ENCODE measurements around the gene ZNF440.

DNA sequence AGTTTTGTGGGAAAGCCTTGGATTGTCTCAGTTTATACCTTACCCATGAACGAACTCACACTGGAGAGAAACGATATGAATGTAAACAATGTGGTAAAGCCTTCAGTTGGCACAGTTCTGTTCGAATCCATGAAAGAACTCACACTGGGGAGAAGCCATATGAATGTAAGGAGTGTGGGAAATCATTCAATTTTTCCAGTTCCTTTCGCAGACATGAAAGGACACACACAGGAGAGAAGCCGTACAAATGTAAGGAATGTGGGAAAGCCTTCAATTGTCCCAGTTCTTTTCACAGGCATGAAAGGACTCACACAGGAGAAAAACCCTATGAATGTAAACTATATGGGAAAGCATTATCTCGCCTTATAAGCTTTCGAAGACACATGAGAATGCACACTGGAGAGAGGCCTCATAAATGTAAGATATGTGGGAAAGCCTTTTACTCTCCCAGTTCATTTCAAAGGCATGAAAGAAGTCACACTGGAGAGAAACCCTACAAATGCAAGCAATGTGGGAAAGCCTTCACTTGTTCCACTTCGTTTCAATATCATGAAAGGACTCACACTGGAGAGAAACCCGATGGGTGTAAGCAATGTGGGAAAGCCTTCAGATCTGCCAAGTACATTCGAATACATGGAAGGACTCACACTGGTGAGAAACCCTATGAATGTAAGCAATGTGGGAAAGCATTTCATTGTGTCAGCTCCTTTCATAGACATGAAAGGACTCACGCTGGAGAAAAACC, 7.5 kb upstream of the ZNF440 start:
- TF ChIP-seq, protein P1, sequence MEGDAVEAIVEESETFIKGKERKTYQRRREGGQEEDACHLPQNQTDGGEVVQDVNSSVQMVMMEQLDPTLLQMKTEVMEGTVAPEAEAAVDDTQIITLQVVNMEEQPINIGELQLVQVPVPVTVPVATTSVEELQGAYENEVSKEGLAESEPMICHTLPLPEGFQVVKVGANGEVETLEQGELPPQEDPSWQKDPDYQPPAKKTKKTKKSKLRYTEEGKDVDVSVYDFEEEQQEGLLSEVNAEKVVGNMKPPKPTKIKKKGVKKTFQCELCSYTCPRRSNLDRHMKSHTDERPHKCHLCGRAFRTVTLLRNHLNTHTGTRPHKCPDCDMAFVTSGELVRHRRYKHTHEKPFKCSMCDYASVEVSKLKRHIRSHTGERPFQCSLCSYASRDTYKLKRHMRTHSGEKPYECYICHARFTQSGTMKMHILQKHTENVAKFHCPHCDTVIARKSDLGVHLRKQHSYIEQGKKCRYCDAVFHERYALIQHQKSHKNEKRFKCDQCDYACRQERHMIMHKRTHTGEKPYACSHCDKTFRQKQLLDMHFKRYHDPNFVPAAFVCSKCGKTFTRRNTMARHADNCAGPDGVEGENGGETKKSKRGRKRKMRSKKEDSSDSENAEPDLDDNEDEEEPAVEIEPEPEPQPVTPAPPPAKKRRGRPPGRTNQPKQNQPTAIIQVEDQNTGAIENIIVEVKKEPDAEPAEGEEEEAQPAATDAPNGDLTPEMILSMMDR (conservative IDR thresholded peaks at IDR 0.05; ENCODE audit: low read length), result no peak
- no peak for TF ChIP-seq EZH2phosphoT487 (IDR thresholded peaks at IDR 0.05; ENCODE audit: borderline replicate concordance, low read depth, low read length)
